GM21515 (cell line): ENCODE data around the gene TMCO2.
A peak's percentile ranks its signal among the peaks of the same experiment; 100 is the strongest.

Source experiments
- ATAC-seq: cut with Tn5 transposase; IDR thresholded peaks from one replicate; pipeline ENCODE4 v1.9.1; 2021; ENCODE audit not compliant: unreplicated experiment

Gene TMCO2

GRCh38 chr1:40257688-40258444 is 10.1 kb downstream of the TMCO2 start, which contains the start of gene ZMPSTE24:
TSS of gene ZMPSTE24 (plus strand) at chr1:40258236. CDS start at chr1:40258272, 36 bp downstream.
- peak; percentile 91 for ATAC-seq

- no peak for ATAC-seq
Observed at GRCh38 chr1:40258445-40258769, 10.7 kb downstream of the TMCO2 start.

- ATAC-seq, result no peak
Observed at GRCh38 chr1:40264354-40264781, 16.6 kb downstream of the TMCO2 start.

DNA sequence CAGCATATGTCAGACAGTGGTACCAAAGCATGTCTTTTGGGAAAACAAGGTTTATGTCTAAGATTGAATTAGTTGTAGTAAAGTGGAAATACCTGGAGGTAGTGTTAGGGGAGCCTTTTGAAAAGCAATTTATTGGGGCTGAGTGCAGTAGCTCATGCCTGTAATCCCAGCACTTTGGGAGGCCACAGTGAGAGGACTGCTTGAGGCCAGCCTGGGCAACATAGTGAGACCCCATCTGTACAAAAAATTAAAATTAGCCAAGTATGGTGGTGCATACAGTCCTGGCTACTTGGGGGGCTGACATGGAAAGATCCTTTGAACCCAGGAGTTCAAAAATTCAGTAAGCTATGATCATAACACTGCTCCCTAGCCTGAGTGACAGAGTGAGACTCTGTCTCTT is 17.6 kb downstream of the TMCO2 start:
- ATAC-seq, result no peak

GRCh38 chr1:40265919-40266318 is 18.2 kb downstream of the TMCO2 start:
- ATAC-seq, result no peak

DNA sequence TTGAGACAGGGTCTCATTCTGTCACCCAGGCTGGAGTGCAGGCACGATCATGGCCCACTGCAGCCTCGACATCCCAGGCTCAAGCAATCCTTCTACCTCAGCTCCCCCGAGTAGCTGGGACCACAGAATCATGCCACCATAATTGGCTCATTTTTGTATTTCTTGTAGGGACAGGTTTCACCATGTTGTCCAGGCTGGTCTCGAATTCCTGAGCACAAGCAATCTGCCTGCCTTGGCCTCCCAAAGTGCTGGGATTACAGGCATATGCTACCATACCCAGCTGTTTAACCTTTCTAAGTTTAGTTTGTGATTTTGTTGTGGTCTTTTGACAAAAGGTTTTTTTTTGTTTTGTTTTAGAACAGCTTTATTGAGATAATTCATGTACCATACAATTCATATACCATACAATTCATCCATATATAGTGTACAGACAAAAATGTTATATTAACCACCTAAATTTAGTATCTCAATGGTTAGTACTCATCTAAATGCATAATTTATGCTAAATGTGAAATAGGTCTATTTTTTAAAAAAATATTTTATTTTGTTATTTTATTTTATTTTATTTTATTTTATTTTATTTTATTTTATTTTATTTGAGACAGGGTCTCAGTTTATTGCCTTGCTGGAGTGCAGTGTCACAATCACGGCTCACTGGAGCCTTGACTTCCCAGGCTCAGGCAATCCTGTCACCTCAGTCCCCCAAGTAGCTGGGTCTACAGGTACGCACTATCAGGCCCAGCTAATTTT is 19.2 kb downstream of the TMCO2 start:
- no peak for ATAC-seq

DNA sequence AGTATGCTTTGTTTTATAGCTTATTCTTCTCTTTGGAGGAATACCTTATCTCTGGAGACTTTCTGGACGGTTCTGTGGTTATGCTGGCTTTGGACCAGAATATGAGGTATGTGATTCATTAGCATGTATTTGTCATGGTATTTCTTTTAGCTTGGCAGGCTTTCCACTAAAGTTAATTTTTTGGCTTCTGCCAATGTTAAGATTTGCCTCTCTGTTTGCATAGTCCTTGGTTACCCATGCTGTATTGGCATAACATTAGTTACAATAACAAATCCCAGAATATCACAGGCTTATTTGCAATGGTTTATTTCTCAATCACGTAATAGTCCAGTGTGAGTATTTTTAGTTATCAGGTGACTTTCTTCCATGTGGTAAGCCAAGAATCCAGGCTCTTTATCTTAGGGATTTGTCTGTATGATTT is 20.0 kb downstream of the TMCO2 start:
- no peak for ATAC-seq

GRCh38 chr1:40268211-40268610 is 20.5 kb downstream of the TMCO2 start:
- no peak for ATAC-seq

DNA sequence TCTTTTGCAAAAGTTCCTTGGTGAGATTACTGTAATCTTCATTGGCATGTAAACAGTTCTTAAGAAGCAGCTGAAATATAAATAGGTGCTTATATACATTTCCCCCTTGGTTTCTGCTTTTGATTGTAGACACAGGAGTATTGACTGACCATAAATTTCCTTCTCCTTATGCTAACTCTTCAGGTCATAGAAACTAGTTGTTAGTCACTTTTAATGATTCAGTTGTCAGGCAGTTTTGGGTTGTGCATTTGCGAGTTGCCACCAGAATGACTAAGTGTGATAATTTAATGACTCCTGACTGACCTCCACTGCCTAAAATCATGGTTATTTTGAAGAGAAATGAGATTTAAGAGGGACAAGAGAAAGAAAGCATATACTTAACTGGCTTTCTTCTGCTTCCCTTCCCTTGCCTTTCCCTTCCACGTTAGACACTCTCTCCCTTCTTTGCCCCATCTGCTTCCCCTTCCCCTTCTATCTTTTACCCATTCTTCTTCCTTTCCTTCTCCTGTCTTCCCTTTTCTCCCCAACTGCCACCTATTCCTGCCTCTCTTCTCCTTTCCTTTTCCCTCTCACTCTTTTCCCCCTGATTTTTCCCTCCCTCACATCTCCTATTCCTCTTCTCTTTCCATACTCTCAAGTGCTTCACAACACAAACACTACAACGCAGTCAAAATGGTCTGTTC is 22.6 kb downstream of the TMCO2 start:
- ATAC-seq, result no peak

- ATAC-seq, result no peak
Observed at GRCh38 chr1:40272653-40273213, 25.0 kb downstream of the TMCO2 start.

DNA sequence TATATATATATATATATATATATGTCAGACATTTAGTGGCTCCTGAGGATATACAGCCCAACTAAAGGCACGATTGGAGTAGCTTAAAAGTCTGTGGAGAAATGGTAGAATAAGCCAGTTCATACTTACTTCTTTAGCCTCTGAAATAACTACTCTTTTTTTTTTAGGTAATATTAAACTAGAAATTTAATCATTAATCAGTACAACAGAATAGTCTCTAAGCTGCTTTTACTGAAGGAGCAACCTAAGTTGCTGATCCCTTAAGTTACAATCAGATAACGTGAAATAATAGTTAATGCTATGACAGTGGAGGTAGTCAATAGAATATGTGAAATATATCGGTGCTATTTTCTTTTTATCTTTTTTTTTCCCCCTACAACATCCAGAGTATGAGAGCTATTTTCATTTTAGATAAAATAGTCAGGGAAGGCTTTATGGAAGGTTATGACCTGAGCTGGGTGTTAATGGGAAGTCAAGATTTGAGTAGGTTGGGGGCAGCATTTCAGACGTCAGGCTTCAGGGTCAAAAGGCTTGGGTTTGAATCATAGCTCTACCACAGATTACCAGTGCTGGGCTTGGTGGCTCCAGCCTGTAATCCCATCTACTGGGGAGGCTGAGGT is 25.9 kb downstream of the TMCO2 start:
- ATAC-seq, result no peak

DNA sequence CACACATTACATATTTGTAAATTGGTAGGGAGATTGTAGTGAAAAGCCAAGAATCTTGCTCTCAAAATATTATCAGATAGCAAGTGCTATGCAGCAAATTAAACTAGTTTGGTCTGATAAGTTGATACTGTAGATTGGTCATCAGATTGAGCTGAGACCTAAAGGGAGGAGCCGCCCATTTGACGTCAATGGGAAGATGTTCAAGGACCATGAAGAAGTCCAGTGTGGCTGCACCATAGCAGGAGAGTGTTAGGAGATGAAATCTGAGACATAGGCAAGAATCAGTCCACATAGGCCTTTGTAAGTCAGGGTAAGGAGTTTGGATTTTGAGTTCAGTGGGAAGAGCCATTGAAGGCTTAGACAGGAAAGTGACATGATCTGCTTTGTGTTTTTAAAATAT is 26.6 kb downstream of the TMCO2 start:
- ATAC-seq, result no peak

DNA sequence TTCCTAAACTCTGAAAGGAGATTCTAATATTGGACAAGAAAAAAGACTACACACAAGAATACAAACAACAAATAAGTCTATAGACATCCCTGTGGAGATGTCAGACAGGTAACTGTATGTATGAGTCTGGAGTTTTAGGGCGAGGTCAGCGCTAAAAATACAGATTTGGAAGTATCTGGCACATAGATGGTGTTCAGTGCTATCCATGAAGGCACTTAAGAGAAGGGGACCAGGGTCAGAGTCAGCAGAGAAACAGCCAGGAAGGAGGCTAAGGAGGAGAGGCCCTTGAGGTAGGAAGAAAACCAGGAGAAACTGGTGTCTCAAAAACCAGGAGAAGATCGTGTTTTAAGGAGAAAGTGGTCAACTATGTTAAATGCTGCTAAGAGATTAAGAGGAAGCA is 28.4 kb downstream of the TMCO2 start:
- ATAC-seq, result no peak

DNA sequence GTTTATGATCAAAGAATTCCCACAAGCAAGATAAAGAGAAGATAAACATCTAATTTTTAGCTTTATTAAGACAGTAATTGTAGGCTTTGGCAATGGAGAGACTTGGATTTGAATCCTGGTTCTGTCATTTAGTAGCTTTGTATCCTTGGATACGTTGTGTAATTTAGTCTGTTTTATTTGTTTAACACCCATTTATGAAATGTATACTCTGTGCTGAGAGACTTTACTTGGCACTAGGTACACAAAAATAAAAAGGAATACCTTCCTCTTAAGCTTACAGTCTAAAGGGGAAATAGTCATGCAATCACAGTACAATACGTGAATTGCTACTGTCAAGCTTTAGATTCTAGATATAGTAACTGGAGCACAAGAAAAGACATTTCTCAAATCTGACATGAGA is 34.1 kb downstream of the TMCO2 start:
- no peak for ATAC-seq

GRCh38 chr1:40291293-40291692 is 43.6 kb downstream of the TMCO2 start:
- no peak for ATAC-seq

- ATAC-seq, result no peak
Observed at GRCh38 chr1:40299366-40300248, 51.9 kb downstream of the TMCO2 start.

DNA sequence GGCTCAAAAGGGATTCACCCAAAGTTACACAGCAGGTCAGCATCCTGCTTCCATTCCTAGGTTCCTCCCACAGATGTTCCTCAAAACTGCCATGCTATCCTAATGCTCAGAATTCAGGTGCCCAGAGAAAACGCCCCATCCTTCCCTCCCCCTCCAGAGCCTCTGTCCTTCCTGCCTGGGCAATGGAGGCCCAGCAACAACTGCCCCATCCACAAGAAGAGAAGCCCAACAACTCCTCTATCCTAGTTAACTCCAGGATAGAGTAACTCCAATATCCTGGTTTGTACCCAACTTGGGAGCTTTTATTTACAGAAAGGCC is 52.5 kb downstream of the TMCO2 start:
- no peak for ATAC-seq

GRCh38 chr1:40300651-40301050 is 52.9 kb downstream of the TMCO2 start:
- ATAC-seq, result no peak

DNA sequence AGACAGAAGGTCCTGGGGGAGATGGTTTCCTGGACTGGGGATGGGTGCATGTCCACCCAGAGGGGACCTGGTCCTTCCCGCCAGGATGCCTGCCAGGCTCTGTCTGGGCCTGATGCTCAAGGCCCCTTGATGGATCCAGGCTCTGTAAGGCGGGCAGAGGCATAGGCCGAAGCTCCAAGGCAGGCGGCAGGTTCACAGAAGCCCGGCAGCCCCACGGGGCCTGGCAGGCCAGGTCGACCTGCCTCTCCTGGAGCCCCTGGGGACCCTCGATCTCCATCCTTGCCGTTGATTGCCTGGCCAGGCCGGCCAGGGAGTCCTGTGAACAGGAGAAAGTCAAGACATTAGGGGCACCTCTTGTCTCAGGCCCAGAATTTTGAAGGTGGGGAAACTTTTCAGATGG is 53.3 kb downstream of the TMCO2 start:
- ATAC-seq, result no peak
